ENCODE results near the gene MT2A. TPM values are rescaled to one million over a fixed set of nuclear protein-coding genes. Genes with fewer than 3 reads are reported as not detected.

Gene MT2A
- 173 and 340 TPM in 2 replicates for total RNA-seq

DNA sequence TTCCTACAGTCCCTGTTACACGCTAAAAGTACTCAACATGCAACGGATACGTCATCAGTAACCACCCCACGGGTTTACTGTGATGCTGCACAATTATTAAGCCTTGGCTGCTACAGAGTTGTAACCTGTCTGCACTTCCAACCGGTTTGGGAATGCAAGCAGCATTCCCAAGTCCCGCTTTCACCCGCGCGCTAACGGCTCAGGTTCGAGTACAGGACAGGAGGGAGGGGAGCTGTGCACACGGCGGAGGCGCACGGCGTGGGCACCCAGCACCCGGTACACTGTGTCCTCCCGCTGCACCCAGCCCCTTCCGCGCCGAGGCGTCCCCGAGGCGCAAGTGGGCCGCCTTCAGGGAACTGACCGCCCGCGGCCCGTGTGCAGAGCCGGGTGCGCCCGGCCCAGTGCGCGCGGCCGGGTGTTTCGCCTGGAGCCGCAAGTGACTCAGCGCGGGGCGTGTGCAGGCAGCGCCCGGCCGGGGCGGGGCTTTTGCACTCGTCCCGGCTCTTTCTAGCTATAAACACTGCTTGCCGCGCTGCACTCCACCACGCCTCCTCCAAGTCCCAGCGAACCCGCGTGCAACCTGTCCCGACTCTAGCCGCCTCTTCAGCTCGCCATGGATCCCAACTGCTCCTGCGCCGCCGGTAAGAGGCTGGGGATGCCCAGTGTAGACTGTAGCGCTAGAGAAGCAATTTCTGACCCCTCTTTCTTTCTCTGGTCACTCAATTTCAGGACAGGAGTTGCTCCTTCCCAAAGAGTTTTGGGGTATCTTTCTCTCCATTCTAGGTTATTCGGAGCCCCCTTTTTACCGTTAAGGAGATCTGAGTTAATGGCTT, at the start of gene MT2A:
Gene MT2A (plus strand): TSS at position 542 of the 833 bp plus-strand sequence. CDS start 72 bp downstream, at position 614.

DNA sequence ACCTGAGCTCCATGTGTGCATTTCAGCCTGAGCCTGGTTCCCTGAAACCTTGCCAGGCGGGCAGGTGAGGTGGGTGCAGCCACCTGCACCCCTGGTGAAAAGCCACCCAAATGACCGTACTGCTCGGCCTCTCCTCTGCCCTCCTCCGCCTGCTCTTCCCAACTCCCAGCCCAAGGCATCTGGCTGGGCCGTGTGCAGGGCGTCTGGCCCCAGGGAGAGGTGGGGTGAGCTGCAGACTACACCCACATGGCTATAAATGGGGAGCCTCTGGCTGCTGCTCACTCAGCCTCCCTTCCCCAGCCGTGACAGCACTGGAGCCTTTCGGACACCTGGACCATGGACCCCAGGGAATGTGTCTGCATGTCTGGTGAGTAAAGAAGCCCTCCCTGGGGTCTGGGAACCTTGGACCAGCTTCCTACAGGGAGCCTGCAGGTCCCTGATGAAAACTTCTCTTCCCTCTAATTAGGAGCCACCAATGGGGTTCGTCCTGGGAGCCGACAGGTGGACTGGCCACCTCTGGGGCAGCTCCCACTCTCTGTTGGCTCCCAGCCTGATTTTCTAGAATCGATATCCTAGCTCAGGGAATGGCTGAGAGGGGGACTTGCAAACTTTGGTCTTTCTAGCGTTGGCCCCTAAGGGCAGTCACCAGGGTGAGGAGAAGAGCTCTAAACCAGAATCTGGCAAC, 43.4 kb upstream of the MT2A start, which contains the start of gene MT4:
Gene MT4 (plus strand): TSS at position 281 of the 685 bp plus-strand sequence. CDS start 56 bp downstream, at position 337.

DNA sequence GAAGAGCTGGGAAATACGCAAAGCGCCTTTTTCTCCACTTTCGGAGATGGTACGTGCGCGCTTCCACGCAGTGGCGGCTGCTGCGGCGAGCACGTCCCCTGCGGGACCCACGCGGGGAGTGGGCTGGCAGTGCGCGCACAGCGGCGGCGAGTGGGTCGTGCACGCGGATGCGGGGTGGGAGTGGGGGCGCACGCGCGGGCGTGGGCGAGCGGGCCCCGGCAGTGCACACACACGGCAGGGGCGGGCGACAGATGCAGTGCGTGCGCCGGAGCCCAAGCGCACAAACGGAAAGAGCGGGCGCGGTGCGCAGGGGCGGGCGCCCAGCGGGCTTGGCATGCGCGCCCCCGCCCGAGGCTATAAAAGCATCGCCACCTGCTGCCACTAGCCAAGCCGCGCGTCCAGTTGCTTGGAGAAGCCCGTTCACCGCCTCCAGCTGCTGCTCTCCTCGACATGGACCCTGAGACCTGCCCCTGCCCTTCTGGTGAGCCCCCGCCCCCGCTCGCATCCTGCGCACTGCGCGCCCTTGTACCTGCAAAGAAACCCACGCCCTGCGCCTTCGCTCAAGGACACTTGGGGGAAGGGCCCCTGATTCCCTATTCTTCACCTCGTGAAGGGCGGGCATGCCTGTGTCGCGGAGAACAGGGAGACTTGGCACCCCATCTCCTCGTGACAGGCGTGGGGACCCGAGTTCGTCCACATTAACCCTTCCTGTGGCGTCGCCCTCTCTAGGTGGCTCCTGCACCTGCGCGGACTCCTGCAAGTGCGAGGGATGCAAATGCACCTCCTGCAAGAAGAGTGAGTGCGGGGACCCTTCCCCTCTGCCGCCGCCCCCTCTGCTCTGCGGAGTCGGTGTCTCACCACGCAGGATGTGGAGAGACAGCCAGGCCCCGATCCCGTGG, 19.0 kb upstream of the MT2A start, which contains the start of gene MT3:
Gene MT3 (plus strand): TSS at position 388 of the 899 bp plus-strand sequence. CDS start 63 bp downstream, at position 451.

DNA sequence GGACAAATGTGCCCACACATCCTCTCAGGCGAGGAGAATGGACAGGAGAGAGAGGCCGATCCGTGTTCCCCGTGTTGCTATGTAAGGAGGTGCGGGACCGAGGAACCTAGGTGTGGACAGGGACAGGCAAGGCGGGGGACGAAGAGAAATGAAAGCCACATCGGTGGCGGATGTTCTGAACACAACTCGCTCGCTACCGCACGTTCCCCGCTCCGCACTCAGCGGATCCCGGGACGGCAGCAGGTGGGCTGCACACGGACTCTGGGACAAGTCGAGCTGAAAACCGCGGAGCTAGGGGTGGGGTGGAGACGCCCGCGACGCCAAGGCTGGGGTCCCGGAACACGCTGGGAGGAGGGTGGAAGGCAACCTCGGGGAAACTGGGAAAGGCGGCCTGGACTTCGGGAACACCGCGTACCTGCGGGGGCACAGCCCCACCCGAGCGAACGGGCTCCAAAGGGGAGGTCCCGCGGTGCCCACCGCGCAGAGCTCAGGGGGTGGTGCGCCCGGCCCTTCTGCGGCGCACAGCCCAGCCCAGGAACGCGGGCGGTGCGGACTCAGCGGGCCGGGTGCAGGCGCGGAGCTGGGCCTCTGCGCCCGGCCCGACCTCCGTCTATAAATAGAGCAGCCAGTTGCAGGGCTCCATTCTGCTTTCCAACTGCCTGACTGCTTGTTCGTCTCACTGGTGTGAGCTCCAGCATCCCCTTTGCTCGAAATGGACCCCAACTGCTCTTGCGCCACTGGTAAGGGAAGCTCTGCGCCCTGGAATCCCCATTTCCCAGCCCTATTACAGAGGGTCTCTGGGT, 17.0 kb downstream of the MT2A start, which contains the start of gene MT1E:
Gene MT1E (plus strand): TSS at position 642 of the 803 bp plus-strand sequence. CDS start 71 bp downstream, at position 713.

DNA sequence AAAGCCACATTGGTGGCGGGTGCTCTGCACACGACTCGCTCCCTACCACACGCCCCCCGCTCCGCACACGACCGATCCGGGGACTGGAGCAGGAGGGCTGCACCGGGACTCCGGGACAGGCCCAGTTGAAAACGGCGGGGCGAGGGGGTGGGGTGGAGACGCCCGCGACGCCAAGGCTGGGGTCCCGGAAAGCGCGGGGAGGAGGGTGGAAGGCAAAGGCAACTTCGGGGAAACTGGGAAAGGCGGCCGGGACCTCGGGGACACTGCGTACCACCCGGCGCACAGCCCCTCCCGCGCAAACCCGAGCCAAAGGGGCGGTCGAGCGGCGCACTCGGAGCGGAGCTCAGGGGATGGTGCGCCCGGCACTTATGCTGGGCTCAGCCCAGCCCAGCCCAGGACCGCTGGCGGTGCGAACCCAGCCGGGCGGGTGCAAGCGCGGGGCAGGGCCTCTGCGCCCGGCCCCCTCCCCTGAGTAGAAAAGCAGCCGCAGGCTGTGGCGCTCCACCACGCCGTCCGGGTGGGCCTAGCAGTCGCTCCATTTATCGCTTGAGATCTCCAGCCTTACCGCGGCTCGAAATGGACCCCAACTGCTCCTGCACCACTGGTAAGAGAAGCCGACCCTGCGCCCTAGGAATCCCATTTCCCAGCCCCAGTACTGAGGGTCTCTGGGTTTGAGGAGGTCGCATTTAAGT, 23.9 kb downstream of the MT2A start, which contains the start of gene MT1M:
Gene MT1M (plus strand): TSS at position 504 of the 692 bp plus-strand sequence. CDS start 73 bp downstream, at position 577.

DNA sequence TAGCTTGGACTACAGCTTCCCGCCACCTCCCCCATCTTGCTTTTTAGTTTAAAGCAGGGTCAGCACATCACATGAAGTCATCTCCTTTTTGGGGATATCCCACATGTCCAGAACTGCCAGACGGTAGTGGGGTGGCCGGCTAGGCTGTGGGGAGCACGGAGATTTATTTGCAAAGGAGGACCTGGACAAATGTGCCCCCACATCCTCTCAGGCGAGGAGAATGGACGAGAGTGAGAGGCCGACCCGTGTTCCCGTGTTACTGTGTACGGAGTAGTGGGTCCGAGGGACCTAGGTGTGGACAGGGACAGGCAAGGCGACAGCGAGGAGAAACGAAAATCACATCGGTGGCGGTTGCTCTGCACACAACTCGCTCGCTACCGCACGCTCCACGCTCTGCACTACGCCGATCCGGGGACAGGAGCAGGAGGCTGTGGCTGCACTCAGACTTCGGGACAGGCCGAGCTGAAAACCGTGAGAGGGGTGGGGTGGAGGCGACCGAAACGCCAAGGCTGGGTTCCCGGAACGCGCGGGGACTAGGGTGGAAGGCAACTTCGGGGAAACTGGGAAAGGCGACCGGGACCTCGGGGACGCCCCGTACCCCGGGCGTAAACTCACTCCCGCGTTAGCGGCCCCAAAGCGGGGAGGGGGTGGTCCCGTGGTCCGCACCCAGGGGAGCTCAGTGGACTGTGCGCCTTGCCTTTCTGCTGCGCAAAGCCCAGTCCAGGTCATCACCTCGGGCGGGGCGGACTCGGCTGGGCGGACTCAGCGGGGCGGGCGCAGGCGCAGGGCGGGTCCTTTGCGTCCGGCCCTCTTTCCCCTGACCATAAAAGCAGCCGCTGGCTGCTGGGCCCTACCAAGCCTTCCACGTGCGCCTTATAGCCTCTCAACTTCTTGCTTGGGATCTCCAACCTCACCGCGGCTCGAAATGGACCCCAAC, 29.7 kb downstream of the MT2A start, which contains the start of gene MT1A:
Gene MT1A (plus strand): TSS at position 853 of the 937 bp plus-strand sequence. CDS start 73 bp downstream, at position 926.

DNA sequence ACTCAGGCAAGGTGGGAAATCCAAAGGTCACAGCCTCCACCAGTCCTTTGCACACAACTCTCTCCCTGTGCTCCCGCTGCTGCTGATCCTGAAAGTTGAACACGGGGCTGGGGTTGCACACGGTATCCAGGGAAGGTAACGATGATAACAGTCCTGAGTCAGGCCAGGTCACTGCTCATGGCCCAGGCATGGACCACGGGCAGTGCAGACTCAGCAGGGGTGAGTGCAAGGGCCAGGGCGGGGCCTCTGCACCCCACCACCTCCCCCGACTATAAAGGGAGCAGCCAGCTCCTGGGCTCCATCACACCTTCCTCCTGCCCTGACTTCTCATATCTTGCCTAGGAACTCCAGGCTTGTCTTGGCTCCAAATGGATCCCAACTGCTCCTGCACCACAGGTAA, 43.2 kb downstream of the MT2A start, which contains the start of gene MT1B:
Gene MT1B (plus strand): TSS at position 301 of the 400 bp plus-strand sequence. CDS start 68 bp downstream, at position 369.

DNA sequence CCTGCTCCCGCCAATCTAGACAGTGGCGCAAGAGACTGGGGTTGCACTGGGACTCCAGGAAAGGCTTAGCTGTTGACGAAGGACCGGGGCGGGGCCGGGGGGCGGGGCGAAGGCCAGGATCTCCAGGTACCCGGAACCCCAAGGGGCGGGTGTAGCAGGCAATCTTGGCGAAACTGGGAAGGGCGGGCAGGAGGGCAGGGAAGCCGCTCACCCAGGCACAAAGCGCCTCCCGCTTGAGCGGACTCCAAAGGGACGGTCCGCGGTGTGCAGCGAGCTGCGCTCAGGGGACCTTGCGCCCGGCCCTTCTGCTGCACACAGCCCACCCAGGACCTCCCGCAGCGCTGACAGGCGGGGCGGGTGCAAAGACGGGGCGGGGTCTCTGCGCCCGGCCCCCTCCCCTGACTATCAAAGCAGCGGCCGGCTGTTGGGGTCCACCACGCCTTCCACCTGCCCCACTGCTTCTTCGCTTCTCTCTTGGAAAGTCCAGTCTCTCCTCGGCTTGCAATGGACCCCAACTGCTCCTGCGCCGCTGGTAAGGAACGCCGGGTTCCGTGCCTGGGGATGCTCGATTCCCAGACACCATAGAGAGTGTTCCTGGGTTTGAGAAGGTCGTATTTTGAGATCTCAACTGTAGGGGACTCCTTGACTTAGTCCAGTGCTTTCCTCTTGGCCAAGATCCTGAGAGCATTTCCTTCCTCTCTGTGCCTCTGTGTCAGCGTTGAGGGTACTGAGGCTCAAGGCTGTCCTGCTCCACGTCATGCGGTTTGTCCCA, 49.4 kb downstream of the MT2A start, which contains the start of gene MT1F:
Gene MT1F (plus strand): TSS at position 405 of the 772 bp plus-strand sequence. CDS start 100 bp downstream, at position 505.

Other genes with a start within 250 kb of the MT2A start
- gene AMFR, start 183.0 kb upstream of the MT2A start, total RNA-seq: 298 and 302 TPM in 2 replicates
- 61.0 and 105 TPM in 2 replicates for gene NUDT21, start 157.3 kb upstream of the MT2A start, total RNA-seq
- gene OGFOD1, start 157.0 kb upstream of the MT2A start, total RNA-seq: 74.5 and 74.8 TPM in 2 replicates
- gene BBS2, start 88.6 kb upstream of the MT2A start, total RNA-seq: 23.9 and 52.1 TPM in 2 replicates
- not detected in 2 replicates for gene MT4, start 43.5 kb upstream of the MT2A start, total RNA-seq
- gene MT3, start 19.1 kb upstream of the MT2A start, total RNA-seq: not detected in 2 replicates
- gene MT1E, start 17.2 kb downstream of the MT2A start, total RNA-seq: 388 and 673 TPM in 2 replicates
- 0.43 and 12.5 TPM in 2 replicates for gene MT1M, start 24.1 kb downstream of the MT2A start, total RNA-seq
- gene MT1A, start 30.1 kb downstream of the MT2A start, total RNA-seq: not detected in 2 replicates
- not detected in 2 replicates for gene MT1B, start 43.3 kb downstream of the MT2A start, total RNA-seq
- gene MT1F, start 49.4 kb downstream of the MT2A start, total RNA-seq: 3.8 and 14.5 TPM in 2 replicates
- gene MT1G, start 59.5 kb downstream of the MT2A start, total RNA-seq: 4.1 TPM in 1 of 2 replicates, not detected in the other
- gene MT1H, start 61.2 kb downstream of the MT2A start, total RNA-seq: not detected in 2 replicates
- gene MT1X, start 73.9 kb downstream of the MT2A start, total RNA-seq: 1,179 and 3,595 TPM in 2 replicates
- 43.9 and 70.8 TPM in 2 replicates for gene NUP93, start 121.5 kb downstream of the MT2A start, total RNA-seq